COLO668 (cell line): ENCODE data around the gene TDRD1.
A peak's percentile ranks its signal among the peaks of the same experiment; 100 is the strongest.
"Not testable (repeated sequence)": the region's sequence is repeated elsewhere in the genome, so short reads cannot be mapped to it uniquely, and the experiment has no call there.

Experiments used
- DNase-seq: peaks from one replicate; lab custom pipeline; 2025; ENCODE audit not compliant: unreplicated experiment; lab: John Stamatoyannopoulos, UW

Gene TDRD1

DNA sequence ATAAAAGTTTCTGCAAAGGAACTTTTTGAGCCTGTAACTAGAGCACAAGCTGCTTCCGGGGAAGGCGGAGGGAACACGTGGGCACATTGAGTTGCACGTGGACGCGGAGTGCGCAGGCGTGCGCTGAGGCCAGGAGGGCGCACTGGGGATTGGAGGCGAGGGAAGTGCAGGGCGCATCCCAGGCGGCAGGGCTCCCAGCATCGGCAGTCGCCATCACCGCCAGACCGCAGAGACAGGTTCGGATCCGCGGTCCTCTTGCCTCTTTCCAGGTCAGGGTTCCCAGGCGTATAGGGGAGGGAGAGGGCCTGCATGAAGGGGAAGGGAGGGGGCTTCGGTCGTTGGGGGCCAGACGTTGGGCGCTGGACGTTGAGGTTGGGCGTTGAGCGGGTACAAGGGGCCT, at the start of gene TDRD1:
TSS of gene TDRD1 (plus strand) at position 206 of the 400 bp plus-strand sequence. CDS start 8,479 bp downstream, outside the sequence.
- no peak for DNase-seq

GRCh38 chr10:114131094-114131493, 48.1 kb upstream of the TDRD1 start:
- DNase-seq, result no peak

GRCh38 chr10:114135476-114135875, 43.7 kb upstream of the TDRD1 start:
- DNase-seq, result no peak

DNA sequence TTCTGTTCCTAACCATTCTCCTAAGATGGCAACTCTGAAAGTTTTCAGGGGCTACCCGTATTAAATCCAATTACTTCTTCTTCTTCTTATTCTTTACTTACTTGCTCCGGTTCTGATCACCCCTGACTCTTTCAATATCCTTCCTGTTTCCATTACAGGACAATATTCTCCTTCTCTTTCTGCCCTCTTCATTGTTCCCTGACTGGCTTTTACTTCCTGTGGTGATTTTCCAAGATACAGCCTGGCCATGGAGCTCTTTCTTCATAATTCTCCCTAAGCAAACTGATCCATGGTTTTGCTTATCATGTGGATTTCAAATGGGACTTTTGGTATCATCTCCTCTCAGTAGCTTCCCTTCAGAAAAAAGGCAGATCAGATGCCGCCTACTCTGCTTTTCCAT, 40.6 kb upstream of the TDRD1 start:
- no peak for DNase-seq

DNA sequence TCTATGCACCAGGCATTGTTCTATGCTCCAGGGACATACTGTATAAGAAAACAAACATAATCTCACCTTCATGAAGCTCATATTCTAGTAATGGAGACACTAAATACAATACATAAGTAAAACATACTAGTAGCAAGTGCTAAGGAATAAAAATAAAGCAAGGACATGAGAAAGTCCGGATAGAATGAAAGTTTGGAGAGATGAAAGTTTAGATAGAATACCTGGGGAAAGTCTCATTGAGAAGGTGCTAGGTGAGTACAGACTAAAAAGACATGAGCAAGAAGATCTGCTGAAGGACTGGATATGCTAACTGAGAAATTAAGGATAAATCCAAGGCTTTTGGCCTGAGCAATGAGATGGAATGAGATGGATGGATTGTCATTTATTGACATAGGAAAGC, 39.1 kb upstream of the TDRD1 start:
- DNase-seq, result no peak

DNA sequence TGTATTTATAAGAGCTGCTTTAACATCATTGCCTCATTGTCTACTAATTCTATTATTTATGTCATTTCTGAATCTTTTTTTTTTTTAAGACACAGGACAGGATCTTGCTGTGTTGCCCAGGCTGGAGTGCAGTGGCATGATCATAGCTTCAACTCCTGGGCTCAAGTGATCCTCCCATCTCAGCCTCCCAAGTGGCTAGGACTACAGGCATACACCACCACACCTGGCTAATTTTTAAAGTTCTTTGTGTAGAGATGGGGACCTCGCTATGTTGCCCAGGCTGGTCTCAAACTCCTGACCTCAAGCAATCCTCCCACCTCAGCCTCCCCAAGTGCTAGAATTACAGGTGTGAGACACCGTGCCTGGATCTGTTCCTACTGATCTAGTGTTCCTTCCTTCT, 38.3 kb upstream of the TDRD1 start:
- DNase-seq, result not testable (repeated sequence)

DNA sequence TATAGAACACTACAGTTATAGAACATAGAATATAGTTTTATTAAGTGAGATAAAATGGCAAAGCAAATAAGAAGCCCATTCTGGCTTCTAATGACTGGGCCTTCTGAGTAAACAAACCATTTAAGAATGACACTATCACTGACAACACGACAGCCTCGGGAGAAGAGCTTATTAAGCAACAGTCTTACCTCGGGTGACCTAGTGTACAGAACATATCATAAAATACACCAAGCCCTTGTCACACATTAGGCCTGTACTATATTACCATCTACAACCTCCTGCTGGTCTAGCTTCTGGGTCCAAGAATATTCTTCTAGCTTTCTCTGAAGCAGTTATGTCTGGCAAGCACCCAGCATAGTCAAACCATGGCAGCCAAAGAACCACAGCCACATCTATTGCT, 37.1 kb upstream of the TDRD1 start:
- no peak for DNase-seq

DNA sequence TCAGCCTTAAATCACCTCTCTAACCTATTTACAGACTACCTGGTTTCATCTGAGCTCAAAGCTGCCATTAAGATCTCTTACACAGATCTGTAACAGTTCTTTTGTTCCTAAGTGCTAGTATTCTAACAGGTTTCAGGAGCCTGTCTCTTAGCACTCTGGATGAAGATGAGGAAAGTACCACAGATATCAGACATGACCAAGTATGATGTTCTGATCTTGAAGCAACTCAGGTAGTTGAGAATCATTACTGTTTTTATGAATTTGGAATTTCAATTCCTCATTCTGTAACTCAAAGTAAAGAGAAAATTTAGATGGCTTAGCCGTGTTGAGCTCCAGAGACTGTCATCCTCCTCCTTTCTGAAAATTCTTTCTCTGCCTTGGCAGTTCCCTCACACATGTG, 36.0 kb upstream of the TDRD1 start:
- no peak for DNase-seq

GRCh38 chr10:114149476-114149875, 29.7 kb upstream of the TDRD1 start:
- DNase-seq, result not testable (repeated sequence)

DNA sequence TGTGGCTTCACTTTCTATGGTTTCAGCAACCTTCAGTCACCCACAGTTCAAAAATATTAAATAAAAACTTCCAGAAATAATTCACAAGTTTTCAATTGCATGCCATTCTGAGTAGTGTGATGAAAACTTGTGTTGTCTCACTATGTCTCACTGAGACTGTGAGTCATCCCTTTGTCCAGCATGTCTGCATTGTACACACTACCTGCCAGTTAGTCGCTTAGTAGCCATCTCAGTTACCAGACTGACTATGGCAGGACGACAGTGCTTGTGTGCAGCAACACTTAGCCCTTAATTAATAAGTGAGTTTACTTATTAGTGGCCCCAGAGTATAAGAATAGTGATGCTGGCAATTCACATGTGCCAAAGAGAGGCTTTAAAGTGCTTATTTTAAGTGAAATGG, 27.7 kb upstream of the TDRD1 start:
- no peak for DNase-seq

DNA sequence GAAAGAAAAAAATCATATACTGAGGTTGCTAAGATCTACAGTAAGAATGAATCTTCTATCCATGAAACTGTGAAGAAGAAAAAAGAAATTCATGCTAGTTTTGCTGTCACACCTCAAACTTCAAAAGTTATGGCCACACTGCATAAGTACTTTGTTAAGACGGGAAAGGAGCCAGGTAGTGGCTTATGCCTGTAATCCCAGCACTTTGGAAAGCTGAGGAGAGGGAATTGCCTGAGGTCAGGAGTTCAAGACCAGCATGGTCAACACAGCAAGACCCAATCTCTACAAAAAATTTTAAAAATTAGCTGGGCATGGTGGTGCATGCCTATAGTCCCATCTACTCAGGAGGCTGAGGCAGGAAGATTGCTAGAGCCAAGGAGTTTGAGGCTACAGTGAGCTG, 27.3 kb upstream of the TDRD1 start:
- DNase-seq, result no peak

GRCh38 chr10:114157912-114158311, 21.2 kb upstream of the TDRD1 start:
- no peak for DNase-seq

- no peak for DNase-seq
Measured at GRCh38 chr10:114163062-114163461, 16.1 kb upstream of the TDRD1 start.

DNA sequence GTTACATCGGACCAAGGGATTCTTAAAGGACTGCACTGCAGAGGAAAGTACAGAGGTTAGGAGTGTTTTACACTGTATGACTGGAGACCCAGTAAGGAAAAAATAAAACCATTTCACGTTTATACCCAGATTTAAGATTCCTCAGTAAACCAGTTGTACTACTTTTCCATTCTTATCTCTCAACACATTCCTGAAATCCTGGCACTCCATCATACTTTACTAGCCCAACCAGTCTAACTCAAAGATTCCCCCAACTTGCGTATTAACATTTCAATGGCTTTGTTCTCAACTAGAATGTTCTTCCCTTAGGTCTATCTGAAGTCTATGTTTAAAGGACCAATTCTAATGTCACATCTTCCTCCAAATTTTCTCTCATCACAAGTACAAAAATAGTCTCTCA, 13.1 kb upstream of the TDRD1 start:
- DNase-seq, result no peak

DNA sequence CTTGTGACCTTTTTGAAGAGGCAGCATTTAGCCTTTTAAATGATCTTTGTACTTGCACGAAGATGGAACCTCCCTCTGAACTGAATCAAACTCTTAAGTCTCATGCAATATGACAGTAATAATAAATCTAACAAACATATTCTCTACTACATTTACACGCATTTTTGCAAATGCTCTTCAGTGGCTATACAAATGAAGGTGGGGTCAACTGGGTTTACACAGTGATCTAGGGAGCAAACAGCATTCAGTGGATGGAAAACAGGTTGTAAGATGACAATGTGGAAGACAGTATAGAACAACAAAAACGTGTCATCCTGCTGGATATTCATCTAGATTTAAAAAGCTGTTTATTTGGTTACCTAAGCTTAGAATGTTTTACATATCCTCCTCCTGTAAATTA, 12.7 kb upstream of the TDRD1 start:
- DNase-seq, result no peak

DNA sequence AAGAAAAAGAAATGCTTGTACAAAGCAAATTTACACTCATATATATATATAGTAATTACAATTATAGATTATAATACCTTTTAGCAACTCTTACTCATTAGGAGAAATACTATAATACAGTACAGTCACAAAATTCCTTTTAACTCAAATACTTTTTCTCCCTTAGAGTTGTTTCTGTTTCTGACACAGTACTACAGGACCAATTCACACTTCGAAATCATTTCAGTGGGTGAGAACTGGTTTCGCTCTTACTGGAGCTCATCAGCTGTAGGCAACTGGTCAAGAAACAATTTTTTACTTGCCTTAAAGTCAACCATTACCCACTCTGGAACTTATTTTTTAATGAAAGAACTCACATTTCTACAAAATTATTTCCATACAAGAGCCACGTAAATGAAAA, 11.2 kb upstream of the TDRD1 start:
- DNase-seq, result no peak

DNA sequence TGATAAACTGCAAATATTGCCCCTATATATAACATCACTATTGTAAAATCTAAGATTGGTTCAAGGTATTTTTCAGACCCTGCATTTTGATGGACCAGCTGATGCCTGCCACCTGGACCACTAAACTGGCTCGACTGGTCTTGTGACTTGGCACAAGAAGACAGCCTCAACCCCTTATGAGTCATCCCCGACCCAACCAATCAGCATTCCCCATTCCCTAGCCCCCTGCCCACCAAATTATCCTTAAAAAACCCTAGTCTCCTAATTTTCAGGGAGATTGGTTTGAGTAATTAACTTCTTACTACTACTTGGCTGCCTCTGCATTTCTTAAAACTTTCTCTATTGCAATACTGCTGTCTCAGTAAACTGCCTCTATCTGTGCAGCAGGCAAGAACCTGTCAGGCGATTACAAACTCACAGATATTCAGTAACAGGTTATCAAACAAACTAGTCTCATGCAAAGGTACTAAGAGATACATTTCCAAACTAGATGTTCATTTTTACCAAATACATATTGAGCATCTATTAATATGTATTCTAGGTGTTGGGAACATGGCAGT, 10.6 kb upstream of the TDRD1 start:
- no peak for DNase-seq

- DNase-seq, result no peak
Measured at GRCh38 chr10:114172216-114172615, 6.9 kb upstream of the TDRD1 start.

DNA sequence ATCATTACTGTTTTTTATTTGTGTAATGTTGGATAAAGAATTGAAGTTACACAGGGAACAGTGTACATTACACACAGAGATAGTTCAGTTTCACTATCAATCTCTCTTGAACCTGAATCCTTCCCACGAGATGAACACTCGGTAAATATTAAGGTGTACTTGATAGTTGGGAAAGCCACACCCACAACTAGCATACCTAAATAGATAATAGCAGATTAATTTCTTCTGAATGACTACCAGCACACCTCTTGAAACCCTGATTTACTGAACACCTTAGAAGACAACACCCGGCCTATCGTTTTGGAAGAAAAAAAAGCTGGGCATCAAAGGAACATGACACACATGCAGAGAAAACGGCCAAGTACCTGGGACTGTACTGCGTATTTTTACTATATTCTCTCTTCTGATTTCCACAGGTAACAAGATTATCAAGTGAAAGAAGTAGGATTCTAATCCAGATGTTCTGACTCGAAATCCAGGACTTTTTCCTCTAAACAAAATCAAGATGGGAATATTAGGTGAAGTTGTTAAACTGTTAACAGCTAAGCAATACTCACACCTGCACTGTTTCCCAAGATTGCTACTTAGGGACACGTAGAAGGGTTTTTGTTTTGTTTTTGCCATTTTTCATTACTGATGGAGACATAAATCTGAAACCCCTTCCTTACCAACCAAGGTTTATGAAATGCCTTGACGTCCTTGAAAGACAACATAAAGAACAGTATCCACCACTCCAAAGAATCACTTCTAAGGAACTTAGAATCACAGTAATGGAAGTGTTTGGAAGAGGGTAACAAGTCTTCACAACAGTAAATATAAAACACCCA, 6.2 kb upstream of the TDRD1 start:
- no peak for DNase-seq

GRCh38 chr10:114173603-114173920, 5.6 kb upstream of the TDRD1 start:
- no peak for DNase-seq

- DNase-seq, result peak; percentile 96
Measured at GRCh38 chr10:114173921-114174694, 5.0 kb upstream of the TDRD1 start, which contains the start of gene CCDC186. Gene CCDC186 (minus strand): TSS chr10:114174203. CDS start chr10:114163268, 10,935 bp downstream.

DNA sequence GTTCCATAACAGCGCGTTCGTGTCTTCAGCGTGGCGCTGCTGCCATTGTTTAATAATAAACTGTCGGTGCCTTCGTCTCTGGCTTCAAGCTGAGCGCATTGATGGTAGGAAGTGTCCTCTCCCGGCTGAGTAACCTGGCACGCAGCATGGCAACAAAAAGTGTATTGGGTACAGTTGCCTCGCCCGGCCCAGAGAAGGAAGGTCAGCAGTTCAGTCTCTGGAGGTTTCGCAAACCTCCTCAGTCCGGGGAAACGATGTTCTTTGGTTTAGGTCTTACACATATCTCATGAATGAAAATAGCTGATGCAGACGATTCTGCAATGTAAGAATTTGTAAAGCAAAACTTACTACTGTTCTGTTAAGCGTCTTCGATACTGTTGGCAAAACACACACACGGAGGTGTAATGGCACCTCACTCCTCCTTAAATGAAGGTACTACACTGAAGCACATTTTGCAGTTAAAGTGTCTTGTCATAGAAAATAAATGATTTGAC, 4.4 kb upstream of the TDRD1 start:
- no peak for DNase-seq
